UCSD-AML1 (cell line): Measurements from ENCODE around the gene TRIM65.
"Not testable (repeated sequence)": the region's sequence is repeated elsewhere in the genome, so short reads cannot be mapped to it uniquely, and the experiment has no call there.

Source experiments
- DNase-seq: peaks from one replicate; lab custom pipeline; 2025; ENCODE audit not compliant: unreplicated experiment; lab: John Stamatoyannopoulos, UW

The TRIM65 gene

GRCh38 chr17:75854881-75855309, 41.9 kb downstream of the TRIM65 start:
- no peak for DNase-seq

- DNase-seq = no peak
Measured at GRCh38 chr17:75854101-75854748, 42.5 kb downstream of the TRIM65 start.

- DNase-seq = no peak
Measured at GRCh38 chr17:75853433-75853832, 43.3 kb downstream of the TRIM65 start.

GRCh38 chr17:75851693-75851991, 45.1 kb downstream of the TRIM65 start:
- not testable (repeated sequence) for DNase-seq

GRCh38 chr17:75850928-75851692, 45.6 kb downstream of the TRIM65 start:
- no peak for DNase-seq

GRCh38 chr17:75849724-75850123, 47.0 kb downstream of the TRIM65 start:
- DNase-seq = no peak

GRCh38 chr17:75849279-75849646, 47.5 kb downstream of the TRIM65 start:
- DNase-seq = no peak

GRCh38 chr17:75848523-75849278, 48.0 kb downstream of the TRIM65 start:
- DNase-seq = peak; percentile 74

GRCh38 chr17:75847614-75848522, 48.9 kb downstream of the TRIM65 start:
- DNase-seq = no peak

- no peak for DNase-seq
Measured at GRCh38 chr17:75846692-75847613, 49.8 kb downstream of the TRIM65 start.

GRCh38 chr17:75845933-75846691, 50.6 kb downstream of the TRIM65 start:
- no peak for DNase-seq

GRCh38 chr17:75845058-75845711, 51.6 kb downstream of the TRIM65 start:
- DNase-seq = peak; percentile 91

- DNase-seq = peak; percentile 79
Measured at GRCh38 chr17:75844530-75845057, 52.2 kb downstream of the TRIM65 start.

GRCh38 chr17:75843577-75844529, 52.9 kb downstream of the TRIM65 start, which contains the start of gene UNC13D:
TSS of gene UNC13D (minus strand) at chr17:75844404. CDS start at chr17:75844337, 67 bp downstream.
- DNase-seq = peak; percentile 83

- no peak for DNase-seq
Measured at GRCh38 chr17:75842963-75843576, 53.7 kb downstream of the TRIM65 start.

- DNase-seq = no peak
Measured at GRCh38 chr17:75842411-75842810, 54.3 kb downstream of the TRIM65 start.

GRCh38 chr17:75840799-75841164, 56.0 kb downstream of the TRIM65 start:
- DNase-seq = no peak
